CD4-positive, alpha-beta T cell treated with Interleukin-12 subunit alpha and Interleukin-12 subunit beta, for 1 hour (primary cell): ENCODE data around the gene SDC1.
"Not testable (repeated sequence)": the region's sequence is repeated elsewhere in the genome, so short reads cannot be mapped to it uniquely, and the experiment has no call there.

Source experiments
- DNase-seq: peaks from one replicate; pipeline ENCODE4 v3.0.0-alpha.2; 2020

SDC1 gene

DNA sequence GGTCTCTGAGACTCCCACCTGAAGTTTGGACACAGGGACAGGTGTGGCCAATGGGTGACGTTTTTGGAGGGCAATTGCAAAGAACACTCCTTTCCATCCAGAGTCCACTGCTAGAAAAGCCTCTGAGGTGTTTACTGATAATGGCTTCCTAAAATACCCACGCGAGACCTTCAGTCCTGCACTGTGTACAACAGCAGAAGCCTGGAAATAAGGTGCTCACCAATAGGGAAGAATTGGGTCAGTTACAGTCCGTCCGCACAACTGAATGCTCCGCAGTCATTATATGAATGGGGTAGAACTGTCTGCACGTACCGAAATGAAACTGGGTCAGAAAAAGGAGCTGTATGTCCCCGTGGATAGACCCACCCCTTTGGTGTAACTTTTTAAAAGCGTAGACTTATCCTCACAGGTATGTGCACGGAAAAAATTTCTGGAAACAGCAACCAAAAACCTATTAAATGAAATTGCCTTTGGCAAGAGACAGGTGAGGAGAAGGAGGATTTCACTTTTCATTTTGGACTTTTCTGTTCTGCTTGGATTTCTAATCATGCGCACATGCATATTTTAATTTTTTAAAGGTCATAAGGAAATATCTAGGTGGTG is 29.4 kb downstream of the SDC1 start:
- no peak for DNase-seq

DNA sequence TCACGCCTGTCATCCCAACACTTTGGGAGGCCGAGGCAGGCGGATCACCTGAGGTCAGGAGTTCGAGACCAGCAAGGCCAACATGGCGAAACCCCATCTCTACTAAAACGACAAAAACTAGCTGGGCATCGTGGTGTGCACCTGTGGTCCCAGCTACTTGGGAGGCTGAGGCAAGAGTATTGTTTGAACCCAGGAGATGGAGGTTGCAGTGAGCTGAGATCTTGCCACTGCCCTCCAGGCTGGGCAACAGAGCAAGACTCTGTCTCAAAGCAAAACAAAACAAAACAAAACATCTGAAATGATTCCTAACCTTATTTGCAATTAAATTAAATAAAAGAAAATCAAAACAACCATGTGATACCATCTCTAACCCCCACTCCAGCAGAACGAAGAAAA is 29.9 kb downstream of the SDC1 start:
- DNase-seq: not testable (repeated sequence)

DNA sequence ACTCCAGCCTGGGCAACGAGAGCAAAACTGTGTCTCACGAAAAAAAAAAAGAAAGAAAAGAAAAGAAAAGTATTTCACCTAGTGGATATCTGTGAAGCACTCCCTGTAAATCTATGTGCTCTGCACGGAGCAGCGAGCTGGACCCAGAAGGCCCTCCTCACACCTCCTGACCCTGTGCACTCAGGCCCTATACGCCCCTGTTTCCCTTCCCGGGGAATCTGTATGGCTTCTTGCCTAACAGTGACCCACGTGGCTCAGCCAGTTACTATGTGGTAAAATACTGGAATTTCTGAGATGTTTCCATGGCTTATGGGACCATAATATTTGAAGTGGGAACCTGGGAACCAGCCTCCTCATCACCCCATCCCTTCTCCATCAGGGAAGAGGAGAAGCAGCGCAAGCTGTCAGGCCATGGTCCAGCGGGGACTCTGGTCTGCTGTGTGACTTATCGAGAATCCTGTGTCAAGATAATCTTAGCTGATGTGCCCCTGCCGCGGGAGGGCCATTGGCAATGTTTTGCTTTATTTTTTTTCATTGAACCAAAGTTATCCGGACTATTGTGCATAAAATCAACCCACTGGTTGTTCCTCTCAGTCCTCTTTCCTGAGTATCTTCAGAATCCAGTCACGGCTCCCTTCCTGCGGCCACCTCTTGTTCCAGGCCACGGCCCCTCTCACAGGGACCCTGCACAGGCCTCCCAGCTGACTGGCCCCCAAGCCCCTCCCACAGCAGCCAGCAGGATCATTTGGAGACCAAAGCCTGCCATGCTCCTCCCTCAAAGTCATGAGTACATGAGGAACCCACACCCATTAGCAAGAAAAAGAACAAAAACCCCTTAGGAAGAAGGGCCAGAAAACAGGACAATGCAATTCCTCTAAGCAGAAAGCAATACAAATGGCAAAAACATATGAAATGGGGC is 30.6 kb downstream of the SDC1 start:
- DNase-seq: no peak

DNA sequence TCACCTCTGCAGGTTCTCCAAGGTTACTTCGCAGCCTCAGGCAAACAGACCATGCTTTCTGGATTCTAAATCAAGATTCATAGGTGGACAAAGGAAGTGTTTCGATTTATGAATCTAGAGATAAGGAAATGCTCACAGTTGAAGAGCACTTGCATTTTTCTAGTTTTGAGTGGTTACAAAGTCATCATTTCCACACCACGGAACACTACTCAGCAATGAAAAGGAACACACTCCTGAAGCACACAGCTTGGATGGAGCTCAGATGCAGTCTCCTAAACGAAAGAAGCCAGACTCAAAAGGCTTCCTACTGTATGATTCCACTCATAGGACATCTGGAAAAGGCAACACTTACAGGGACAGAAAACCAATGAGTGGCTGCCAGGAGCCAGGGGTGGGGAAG is 31.7 kb downstream of the SDC1 start:
- no peak for DNase-seq

DNA sequence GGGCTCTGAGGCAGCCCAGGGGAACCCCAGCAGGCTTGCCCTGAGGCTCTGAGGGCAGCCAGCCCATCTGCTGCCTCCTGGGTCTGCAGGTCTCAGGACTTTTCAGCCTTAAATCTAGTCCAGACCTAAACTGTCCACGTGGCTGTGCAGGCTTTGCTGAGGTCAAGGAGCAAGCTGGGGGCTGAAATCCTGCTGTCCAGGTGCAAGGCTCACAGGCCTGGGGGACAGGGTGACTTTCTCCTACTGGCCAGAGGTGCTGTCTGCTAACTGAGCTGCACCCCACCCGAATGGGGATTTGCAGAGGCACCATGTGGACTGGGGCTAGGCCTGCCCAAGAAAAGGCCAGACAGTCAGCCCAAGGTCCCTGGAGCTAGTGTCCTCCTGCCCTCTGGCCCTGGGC is 32.1 kb downstream of the SDC1 start:
- DNase-seq: no peak

DNA sequence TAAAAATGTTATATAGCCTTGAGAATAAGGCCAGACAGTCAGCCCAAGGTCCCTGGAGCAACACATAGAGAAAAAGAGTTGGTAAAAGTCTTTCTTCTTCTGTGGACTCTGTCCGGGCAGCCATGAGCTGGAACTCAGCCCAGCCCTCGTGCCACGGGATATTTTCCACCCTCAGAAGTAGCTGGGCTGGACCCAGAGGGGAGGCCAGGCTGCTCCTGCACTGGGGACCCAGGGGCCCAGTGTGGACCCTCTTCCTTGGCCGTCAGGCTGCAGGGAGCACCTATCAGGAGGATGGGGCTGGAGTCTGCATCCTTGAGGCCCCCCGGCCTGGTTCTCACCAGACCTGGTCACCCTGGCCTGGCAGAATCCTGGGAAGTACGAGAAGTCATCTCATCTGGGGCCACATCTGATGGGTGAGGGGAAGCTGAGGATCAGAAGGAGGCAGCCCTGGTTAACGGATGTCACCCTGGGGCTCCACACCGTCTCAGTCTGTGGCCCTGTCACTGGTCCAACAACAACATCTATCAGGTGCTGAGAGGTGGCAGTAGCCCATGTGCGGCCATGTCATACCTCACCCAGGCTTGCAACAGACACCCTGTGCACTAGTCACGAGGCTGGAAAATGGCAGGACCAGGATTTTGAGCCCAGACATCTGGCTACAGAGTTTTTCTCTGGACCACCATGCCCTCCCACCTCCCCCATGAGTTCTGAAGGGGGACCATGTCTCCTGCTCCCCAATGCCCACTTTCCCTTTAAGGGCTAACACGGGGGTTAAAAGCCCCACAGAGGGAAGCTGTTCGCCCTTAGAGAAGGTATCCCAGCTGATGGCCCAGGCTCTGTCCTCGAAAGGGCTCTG is 33.0 kb downstream of the SDC1 start:
- no peak for DNase-seq

DNA sequence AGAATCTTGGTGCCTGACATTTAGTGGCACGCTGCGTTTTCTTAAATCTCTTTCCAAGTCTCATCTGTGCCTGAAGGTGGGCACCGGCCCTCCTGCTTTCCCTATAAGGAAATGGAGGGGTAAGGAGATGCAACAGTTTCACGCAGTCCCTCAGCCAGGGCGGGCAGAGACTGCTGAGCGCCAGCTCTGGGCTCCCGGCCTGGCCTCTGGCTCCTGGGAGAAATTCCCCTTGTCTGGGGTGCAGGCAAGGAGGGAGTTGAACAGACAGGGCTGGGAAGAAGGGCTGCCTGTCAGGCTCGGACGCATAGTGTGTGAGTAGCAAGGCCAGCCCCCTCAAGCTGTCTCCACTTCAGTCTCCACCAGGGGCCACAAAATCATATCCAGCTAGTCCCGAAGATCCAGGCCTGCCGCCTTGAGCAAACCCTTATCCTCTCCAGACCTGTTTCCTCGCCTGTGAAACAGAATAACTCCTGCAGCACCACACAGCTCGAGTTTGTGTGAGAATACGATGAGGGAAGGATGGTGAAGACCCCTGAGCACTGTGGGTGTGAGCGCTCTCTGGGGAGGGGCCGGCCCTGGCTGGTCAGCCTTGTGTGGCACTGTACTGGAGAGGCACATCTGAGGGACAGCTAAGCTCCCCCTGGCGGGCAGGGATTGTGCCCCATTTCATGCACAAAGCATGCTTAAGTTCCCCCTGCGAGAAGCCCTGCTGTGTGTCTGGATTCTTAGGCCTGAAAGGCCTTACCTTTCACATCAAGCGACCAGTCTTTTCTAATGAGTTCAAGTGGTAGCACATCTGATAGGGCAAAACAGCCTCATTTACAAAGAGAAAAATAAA is 33.8 kb downstream of the SDC1 start:
- no peak for DNase-seq

DNA sequence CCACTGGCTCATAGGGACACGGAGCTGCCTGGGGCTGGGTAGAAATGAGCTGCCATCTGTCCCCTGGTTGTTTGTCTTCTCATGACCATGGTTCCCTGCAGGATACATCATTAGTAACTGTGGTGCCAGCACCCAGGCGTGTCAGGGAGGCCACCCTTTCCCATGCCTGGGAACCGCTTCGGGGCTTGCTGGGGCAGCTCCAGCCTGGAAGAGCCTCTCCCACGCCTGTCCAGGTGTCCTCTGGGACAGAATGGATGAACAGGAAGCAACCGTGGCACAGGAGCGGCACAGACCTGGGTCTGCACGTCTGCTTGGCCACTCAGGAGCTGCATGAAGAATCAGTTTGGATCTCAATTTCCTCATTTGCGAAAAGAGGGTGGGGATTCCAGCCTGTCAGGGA is 34.8 kb downstream of the SDC1 start:
- DNase-seq: no peak

DNA sequence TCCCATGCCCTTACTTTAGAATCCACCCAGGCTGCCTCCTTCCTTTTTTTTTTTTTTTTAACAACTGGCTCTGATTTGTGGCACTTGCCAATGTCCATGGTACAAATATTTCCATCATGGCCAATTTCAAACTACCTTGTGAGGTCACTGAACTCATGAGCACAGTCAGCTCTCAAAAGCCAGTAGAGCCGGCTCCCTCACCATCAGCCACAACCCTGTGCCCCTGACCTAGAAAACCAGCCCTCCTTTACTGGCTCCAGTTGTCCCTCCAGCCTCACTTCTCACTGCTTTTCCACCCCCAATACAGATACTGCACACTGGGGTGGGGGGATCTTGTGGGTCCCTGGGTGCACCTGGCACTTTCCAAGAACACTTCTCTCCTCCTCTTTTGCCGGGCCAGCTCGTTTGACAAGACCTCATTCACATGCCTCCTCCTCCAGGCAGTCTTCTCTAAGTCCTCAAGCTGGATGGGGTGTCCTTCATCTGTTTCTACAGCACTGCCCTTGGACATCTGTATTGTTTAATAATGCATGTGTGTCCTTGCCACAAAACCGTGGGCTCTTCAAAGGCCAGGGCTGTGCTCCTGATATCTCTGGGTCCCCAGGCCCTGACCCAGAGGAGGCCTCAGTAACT is 35.5 kb downstream of the SDC1 start:
- no peak for DNase-seq

DNA sequence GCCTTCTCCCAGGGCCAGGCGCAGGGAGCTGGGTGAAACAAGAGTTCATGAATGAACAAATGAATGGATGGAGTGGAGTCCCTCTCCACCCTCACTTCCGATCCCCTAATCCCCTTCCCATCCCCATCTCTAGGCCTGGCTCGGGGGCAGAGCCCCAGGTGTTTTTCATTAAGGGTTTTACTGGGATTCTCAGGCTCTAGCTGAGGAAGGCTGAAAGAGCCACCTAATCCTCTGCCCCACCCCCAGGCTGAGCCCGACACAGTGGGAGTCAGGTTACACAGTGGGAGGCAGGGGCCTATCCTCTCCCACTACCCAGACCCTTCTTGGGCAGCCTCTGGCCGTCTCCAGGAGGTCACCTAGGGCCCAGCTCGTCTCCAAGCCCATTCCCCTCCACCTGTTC is 36.1 kb downstream of the SDC1 start:
- no peak for DNase-seq

DNA sequence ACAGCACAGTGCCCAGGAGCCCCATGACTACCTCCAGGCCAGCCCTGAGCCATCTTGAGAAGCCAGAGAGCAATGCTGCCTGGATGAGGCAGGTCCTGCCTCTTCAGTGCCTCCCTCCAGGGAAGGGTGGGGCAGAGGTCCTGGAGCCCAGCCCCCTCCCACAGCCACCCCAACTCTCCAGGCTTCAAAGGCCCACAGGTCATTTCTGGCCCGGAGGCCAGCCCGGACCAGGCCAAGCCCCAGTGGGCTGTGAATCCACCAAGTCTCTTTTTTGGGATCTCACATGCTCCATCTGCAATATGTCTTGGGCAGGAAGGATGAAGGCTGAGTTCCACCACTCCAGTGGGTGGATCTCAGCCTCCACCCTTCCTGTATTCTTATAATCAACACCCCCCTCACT is 36.7 kb downstream of the SDC1 start:
- DNase-seq: no peak

DNA sequence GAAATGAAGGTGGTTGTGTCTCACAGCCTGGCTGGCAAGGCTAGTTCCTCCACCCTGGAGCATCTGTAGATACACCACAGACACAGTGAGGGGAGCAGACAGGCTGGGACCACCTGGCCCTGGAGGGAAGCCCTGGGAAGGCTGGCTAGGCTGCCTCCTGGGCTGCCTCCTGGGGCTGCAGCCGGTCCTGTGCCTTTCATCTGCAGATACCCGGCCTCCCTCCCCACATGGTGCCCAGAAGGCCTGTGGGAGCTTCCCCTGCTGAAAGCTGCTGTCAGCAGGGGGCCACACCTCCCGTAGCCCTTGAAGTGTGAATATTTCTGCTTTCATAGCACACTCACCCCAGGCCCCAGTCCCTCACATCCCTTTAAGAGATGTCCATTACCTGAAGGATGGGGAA is 37.6 kb downstream of the SDC1 start:
- no peak for DNase-seq

DNA sequence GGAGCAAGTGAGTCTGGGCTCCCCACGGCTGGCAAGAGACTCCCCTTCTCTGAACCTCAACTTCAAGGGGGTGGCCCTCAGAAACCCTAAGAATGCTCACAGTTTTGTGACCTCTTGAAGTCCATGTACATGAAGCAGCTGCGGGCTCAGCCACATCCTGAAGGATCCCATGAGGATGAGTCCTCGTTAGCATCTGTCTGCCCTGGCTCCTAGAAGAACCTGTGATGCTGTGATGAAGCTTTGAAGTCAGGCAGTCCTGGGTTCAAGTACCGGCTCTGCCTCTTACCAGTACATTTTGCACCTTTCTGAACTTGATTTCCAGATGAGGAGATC is 38.1 kb downstream of the SDC1 start:
- no peak for DNase-seq

DNA sequence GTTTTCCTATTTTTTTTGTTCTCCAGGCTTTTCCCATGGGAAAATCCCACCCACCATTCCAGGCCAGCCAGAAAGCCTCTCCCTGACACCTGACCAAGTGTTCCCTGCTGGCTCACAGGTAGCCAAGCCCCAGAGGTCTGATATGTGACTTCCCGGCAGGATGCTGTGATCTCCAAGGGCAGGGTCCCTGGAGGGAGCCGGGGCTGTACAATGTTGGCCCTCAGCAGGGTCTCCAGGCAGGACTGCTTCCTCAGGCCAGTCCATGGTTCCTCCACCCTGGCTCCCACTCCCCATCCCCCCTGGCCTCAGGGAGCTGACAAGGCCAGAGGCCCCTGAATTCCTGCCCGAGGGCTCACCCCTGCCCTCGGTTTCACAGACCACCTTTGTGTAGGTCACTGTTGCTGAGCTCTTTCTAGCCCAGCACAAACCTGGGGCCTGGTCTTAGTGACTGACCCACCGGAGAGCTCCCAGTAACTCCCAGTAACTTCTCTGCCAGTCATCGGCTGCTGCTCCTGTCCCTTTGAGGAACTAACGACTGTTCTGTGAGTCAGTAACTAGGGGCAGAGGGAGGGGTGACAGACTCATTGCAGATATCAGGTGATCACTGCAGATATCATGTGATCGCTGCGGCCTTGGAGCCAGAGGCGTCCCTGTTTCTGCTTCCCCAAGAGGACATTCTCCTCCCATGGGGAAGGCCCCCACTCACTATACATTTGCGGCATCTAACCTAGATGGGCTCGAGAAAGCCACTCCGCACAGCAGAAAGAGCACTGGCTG is 38.7 kb downstream of the SDC1 start:
- DNase-seq: no peak

DNA sequence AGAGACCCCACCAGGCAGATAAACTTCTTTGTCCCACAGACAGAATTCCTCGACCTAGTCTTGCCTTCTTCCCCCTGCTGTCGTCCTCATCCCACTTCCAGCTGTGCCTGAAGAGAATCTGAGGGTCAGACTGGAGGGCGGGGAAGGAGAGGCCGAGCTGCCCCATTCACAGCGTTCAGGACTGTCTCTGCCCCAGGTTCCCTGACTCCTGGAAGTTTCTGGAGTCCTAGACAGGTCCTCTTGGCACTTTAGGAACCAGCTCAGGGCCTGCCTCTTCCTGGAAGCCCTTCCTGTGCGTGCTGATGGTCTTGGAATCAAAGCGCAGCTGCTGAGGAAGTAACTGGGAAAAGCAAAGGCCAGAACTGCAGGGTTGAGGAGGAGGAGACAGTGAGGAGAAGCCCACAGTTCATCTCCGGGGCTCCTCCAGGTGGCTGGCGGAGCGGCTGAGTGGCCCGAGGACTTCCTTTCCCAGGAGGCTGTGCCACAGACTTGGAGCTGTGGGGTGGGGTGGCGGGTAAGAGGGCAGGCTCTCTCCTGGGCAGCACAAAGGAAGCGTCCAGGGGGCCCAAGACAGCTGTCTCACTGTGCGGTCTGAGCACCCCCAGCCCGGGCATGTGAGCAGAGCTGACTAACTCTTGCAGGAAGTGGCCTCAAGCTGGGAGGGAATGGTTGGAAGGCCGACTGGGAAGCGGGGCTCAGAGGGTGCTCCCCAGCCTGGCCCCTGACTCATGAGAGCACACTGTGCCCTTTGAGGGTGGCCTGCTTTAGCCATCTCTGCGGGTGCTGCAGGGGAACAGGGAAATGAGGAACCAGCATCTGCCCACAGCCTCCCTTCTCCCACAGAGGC is 39.5 kb downstream of the SDC1 start:
- DNase-seq: no peak

DNA sequence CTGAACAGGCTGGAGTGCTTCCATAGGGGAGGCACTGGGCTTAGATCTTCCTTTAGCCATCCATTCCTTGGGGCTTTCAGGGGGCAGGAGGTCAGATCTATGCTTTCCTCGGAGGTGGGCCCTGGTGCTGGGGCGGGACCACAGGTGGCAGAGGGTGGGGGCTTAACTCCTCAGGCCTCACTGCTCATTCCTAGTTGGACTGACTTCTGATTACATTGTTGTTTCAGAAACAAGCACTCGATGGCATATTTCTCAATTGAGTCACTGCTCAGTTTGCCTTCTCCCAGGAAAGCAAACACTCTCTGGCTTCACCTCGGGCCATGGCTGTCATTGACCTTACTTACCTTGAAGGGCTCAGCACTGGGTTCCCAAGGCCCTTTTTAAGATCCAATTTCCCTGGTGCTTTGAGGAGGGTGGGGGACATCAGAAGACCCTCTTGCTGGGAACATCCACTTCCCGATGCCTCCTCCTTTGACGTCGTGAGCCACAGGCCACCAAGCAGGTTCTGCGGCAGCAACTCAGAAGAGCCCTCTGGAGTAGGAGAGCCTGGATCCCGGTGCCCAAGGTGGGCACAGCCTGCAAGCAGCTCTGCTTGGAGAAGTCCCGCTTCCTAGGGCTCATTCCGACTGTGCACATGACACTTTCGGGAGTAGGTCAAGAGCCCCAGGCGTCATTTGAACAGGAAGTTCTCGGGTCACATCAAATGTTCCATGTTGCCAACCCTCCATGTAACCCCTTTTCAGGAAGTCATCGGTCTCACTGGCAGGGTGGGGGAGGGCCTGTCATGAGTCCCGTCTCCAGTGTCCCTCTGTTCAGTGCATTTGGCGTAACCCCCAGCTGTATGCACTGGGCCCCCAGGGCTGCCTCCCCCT is 40.6 kb downstream of the SDC1 start:
- no peak for DNase-seq

DNA sequence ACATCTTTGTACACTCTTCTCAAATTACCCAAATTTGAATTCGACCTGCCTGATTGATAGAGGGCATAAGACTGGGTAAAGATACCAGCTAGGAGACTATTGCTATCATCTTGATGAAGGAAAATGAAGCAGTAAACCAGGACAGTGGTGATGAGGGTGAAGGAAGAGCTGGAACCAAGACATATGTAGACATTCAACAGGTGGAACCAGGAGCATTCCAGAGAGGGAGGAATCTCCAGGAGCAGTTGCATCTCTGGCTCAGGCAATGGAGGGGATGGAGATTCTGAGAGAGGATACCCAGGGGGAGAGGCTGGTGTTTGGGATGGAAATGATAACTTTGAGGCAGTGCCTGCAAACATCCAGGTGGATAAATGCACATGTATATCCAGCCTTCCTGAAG is 41.6 kb downstream of the SDC1 start:
- no peak for DNase-seq

DNA sequence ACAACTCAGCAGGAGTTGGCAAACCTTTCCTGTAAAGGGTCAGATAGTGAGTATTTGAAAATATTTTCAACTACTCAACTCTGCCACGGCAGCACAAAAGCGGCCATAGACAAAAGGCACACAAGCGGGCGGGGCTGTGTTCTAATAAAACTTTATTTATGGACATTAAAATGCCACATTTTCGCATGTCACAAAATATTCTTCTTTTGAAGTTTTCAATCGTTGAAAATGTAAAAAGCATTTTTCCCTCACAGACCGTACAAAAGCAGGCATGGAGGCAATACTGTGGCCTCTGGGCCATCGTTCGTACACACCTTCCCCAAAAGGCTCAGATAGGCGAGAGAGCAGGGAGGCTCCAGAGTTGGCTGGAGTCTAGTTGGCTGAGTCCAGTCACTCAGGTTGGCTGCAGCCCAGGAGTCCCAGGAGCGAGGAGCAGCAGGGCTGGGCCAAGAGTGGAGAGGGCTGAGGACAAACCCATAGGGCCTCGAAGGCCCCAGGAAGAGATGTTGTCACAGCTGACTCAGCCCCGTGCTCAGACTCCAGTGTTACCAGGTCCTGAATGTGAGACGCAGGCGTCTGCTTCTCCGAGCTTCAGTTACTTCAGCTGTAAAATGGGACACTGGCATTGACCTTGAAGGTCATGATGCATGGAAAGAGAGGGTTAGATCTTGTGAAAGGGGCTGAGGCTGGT is 42.5 kb downstream of the SDC1 start:
- no peak for DNase-seq

DNA sequence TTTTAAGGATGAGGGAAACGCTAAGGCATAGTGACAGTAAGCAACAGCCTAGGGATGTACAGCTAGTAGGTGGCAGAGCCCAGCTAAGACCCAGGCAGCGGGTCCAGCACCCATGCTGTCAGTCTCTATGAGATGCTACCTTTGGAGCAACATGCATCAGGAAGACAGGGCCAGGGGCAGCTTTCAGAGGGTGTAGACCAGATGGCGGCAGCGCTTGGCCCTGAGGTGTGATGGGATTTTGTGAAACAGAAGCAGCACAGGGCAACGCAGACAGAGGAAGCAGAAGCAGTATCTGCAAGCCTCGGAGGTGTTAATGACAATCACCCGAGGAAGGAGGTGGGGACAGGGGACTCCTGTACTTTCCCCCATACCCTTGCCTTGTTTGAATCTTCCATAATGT is 43.2 kb downstream of the SDC1 start:
- DNase-seq: no peak
